Stimulated activated naive CD4-positive, alpha-beta T cell (primary cell): ENCODE data around the gene TLX1.

Experiments
- DNase-seq, 6 experiments: peaks; one replicate each; lab custom pipeline; 2025; lab: John Stamatoyannopoulos, UW

The TLX1 gene

GRCh38 chr10:101112799-101113594 is 18.1 kb upstream of the TLX1 start:
- DNase-seq: no peak

GRCh38 chr10:101113890-101114403 is 17.2 kb upstream of the TLX1 start:
- DNase-seq: no peak

GRCh38 chr10:101114646-101115045 is 16.5 kb upstream of the TLX1 start:
- DNase-seq: no peak

GRCh38 chr10:101116754-101117153 is 14.3 kb upstream of the TLX1 start:
- no peak for DNase-seq

- DNase-seq: no peak
Measured at GRCh38 chr10:101118031-101118430, 13.1 kb upstream of the TLX1 start.

- DNase-seq: no peak
Measured at GRCh38 chr10:101120520-101120883, 10.6 kb upstream of the TLX1 start.

- DNase-seq: peak in 4 of 6 experiments; percentile 6 to 64 (median 34)
Measured at GRCh38 chr10:101120884-101121653, 10.0 kb upstream of the TLX1 start.

- DNase-seq: no peak
Measured at GRCh38 chr10:101121654-101122031, 9.5 kb upstream of the TLX1 start.

- no peak for DNase-seq
Measured at GRCh38 chr10:101122270-101123084, 8.6 kb upstream of the TLX1 start.

- DNase-seq: peak in 2 of 6 experiments; percentile 10 to 20
Measured at GRCh38 chr10:101123085-101123814, 7.8 kb upstream of the TLX1 start.

GRCh38 chr10:101123815-101124617 is 7.1 kb upstream of the TLX1 start:
- peak in 1 of 6 experiments; percentile 10 for DNase-seq

GRCh38 chr10:101124933-101125332 is 6.2 kb upstream of the TLX1 start:
- no peak for DNase-seq

- DNase-seq: no peak
Measured at GRCh38 chr10:101126684-101127628, 4.1 kb upstream of the TLX1 start.

GRCh38 chr10:101130141-101130540 is 959 bp upstream of the TLX1 start:
- no peak for DNase-seq

GRCh38 chr10:101131962-101132635 is 999 bp downstream of the TLX1 start:
- peak in 1 of 6 experiments; percentile 44 for DNase-seq

GRCh38 chr10:101132636-101133473 is 1.8 kb downstream of the TLX1 start:
- no peak for DNase-seq

GRCh38 chr10:101133489-101134298 is 2.6 kb downstream of the TLX1 start:
- DNase-seq: no peak
